HT-29 (cell line): Measurements from ENCODE around the gene KLC3. TPM values are rescaled to one million over a fixed set of nuclear protein-coding genes. Genes with fewer than 3 reads are reported as not detected.

Experiments used
- DNase-seq: peaks from one replicate; pipeline ENCODE4 v3.0.0-alpha.2; 2015; ENCODE audit warnings: low spot score
- total RNA-seq: library from RNA; depleted of rRNA; stranded (reverse); fragments of >200 nt; shearing (Covaris generic); gene quantifications from 2 replicates; pipeline ENCODE4 v1.2.3, GENCODE V29; 2014; rRNA removed

The KLC3 gene
- total RNA-seq, 1 experiment from 2014 or later: 0.64 TPM

DNA sequence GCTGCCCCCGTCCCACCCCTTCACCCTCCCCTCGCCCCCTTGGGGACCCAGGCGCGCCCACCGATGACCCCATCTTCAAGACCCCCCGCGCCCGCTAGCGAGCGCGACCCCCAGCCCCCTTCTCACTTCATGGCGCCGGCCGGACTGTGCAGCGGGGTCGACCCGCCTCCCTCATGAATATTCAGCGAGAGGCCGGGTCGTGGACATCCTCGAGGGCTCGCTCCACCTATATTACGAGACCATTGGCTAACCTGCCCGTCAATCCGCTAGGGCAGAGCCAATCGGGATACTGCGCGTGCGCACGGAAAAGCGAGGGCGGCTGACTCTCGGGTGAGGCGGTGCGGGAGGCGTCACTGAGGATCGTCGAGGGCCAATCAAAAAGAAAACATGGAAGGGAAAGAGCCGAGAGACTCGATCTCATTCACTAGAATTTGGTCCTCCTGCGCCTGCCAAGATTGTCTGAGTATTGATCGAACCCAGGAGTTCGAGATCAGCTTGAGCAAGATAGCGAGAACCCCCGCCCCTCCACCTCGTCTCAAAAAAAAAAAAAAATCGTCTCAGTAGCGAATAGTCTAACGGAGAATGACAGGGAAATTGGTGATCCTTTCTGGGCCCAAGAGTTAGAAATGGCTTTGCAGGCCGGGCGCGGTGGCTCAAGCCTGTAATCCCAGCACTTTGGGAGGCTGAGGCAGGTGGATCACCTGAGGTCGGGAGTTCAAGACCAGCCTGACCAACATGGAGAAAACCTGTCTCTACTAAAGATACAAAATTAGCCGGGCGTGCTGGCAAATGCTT is 30.1 kb downstream of the KLC3 start, which contains the start of gene ERCC2:
TSS of gene ERCC2 (minus strand) at position 164 of the 795 bp plus-strand sequence. CDS start at position 131, 33 bp downstream.
- DNase-seq: peak; percentile 100

DNA sequence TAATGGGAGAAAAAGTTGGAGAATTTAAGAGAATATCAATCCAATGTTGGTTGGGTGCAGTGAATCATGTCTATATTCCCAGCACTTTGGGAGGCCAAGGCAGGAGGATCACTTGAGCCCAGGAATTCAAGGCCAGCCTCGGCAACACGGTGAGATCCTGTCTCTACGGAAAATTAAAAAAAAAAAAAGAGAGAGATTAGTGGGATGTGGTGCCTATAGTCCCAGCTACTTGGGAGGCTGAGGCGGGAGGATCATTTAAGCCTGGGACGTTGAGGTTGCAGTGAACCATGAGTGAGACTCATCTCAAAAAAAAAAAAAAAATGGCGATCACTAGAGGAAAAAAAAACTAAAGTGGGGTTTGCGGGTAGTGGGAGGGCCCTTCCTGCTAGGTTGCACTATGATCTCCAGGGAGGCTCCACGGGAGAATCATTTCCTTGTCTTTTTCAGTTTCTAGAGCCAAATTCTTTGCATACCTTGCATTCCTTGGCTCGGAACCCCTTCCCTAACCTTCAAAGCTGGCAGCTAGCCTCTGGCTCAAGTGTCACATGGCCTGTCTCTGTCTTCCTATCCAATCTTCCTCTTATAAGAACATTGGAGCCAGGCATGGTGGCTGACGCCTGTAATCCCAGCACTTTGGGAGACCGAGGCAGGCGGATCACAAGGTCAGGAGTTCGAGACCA is 35.6 kb downstream of the KLC3 start:
- no peak for DNase-seq

DNA sequence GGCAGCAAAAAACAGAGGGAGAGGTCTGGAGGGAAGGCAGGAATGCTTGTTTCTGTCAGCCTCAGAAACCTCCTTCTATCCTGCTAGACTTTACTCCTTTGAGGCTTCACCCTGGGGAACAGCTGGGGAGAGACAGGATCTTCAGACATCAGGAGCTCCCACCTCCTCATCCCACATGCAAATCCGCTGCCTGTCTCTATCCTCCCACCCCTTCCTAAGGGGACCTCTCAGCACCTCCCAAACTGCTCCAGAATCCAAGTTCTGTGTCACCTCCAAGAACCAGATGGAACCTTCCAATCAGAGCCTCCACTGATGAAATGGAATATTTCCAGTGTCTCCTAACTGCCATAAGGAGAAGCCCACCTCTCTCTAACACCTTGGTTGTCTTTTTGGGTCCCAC is 39.6 kb downstream of the KLC3 start:
- DNase-seq: no peak

DNA sequence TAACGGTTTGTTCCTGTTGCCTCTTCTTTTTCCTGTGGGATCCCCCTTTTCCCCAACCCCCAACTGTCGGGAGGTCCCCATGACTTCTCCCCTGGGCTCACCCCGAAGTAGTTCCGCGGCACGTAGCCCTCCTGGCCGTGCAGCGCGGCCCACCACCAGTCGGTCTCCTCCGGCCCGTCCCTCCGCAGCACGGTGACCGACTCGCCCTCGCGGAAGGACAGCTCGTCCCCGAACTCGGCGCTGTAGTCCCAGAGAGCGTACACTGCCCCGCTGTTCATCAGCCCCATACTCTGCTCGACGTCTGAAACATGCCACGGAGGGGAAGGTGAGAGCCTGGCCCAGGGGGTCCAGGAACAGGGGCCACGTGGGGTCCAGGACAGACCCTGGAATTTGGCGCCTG is 41.9 kb downstream of the KLC3 start:
- DNase-seq: no peak

DNA sequence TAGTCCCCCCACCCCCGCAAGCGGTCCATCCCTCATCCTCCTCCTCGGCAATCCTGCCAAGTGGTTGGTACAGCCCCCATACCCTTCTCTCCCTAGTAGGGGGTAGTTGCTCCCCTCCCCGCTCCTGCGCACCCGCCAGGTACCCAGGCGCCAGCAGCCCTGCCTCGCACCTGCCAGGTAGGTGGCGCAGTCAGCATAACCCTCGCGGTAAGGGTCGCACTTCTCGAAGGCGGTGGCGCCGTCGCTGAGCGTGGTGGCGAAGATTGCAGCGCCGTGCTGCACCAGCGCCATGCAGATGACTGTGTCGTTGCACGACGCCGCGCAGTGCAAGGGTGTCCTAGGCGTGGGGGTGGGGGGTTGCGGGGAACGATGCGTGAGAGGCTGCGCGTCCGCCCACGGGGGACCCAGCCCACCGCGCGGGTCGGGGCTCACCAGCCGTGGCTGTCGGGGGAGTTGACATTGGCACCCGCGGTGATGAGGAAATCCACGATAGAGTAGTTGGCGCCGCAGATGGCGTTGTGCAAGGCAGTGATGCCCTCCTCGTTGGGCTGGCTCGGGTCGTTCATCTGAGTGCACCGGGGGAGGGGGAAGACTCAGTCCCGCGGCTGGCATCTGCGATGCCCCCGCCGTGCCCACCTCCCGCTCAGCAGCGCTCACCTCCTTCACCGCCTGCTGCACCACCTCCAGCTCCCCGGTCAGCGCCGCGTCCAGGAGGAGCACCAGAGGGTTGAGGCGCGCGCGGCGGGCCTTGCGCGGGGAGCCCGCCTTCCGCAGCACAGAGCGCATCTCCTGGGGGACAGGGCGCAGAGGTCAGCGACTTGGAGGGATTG is 45.1 kb downstream of the KLC3 start:
- no peak for DNase-seq

DNA sequence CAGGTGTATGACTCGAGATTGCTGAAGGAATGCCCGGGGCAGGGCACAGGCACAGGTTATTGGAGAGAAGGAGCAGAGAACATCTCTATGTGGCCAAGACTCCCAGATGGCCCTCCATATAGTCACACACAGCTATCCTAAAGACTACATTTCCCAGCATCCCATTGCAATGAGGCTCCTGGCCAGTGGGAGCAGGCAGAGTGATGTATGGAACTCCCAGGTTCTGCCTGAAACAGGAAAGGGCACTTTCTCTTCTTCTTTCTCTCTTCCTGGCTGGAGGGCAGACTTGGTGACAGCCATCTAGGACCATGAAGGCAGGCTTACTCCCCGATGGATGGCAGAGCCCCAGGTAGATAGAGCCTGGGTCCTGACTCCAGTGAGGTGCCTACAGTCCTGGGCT is 50.8 kb downstream of the KLC3 start:
- DNase-seq: peak; percentile 62

DNA sequence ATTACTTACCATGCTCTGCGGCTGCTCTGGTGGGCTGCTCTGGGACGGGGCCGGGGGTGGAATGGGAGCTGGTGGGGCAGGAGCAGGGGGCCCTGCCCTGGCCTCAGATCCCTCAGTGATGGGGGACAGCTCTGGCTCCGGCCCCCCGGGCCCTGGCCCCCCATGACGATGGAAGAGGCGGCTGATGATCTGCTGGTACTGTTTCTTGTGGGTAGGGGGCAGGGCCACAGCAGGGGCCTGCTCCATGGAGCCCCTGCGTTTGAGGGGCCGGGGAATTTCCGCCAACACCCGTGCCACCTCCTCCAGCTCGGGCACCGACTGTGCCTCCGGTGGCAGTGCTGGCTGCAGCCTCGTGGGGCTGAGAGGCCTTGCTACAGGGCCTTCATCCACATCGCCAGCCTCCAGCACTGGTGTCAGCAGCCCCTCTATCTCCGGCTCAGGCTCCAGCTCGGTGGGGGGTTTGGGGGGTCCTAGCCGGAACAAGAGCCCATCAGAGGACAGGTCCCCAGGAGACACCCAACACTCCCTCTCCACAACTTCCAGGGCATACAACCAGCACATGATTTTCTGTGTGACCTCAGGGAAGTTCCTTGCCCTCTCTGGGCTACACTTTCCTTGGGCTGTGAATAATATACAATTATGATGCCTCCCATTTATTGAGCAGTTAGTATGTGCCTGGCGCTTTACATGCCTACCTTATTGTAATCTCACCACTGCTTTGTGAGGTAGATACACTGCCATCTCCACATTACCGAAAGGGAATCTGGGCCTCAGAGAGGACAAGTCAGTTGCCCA is 51.5 kb downstream of the KLC3 start:
- no peak for DNase-seq

DNA sequence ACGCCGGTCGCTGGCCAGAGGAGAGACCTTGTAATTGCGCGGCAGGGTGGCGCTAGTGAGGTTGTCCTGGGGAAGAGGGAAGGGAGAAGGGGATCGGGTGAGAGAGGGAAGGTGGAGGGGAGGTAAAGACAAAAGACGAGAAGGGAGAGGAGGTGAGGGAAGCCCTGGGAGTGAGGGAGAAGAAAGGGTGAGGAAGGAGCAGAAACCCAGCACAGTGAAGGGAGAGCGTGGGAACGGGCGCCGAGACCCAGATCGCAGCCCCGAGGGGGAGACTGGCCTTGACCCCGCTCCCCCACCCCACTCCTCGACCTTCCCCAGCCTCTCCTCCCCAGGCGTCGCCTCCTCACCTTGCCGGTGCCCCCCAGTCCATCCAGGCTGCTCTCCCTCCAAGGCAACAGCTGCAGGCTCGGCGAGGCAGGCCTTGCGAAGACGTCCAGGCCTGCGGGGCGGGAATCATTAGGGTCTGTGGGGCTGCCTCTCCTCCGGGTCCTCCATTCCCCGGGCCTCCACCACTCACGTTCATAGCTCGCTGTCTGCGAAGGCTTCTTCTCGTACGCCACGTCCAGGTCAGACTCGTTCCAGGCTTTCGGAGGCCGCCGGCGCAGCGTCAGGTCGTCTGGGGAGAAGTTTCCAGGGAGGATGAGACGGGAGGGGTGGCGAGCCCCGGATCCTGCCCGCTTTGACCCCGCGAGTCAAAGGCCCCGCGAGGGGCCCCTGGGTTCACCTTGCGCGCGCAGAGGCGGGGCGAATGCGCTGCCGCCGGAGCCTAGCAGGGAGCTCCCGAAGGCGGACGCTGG is 55.5 kb downstream of the KLC3 start:
- no peak for DNase-seq

DNA sequence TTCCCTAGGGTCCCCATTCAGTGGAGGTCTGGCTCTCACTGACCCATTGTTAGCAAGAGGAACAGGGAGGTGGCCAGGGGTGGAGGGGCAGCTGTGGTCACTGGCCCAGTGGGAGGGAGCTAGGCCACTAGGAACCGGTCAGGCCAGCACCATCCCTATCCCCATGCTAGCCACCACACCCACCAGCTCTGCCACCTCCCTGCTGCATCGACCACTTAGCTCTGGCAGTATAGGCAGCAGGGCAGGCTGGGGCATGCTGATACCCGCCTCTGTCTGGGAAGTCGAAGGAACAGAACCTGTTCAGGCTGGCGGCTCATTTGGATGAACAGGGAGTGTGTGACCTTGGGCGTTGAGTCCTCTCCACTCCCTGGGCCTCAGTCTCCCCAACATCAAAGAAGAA is 59.6 kb downstream of the KLC3 start:
- DNase-seq: peak; percentile 23

Other genes starting within 250 kb of the KLC3 start
- gene PPP1R37, start 247.6 kb upstream of the KLC3 start, total RNA-seq: 108 and 128 TPM in 2 replicates
- gene NKPD1, start 179.8 kb upstream of the KLC3 start, total RNA-seq: 1.4 and 6.7 TPM in 2 replicates
- gene TRAPPC6A, start 162.5 kb upstream of the KLC3 start, total RNA-seq: 34.2 and 51.1 TPM in 2 replicates
- gene BLOC1S3, start 162.0 kb upstream of the KLC3 start, total RNA-seq: 13.7 and 21.5 TPM in 2 replicates
- not detected in 2 replicates for gene EXOC3L2, start 95.3 kb upstream of the KLC3 start, total RNA-seq
- 8.3 and 9.5 TPM in 2 replicates for gene MARK4, start 89.5 kb upstream of the KLC3 start, total RNA-seq
- gene CKM, start 17.9 kb upstream of the KLC3 start, total RNA-seq: not detected in 2 replicates
- gene ERCC2, start 29.8 kb downstream of the KLC3 start, total RNA-seq: 40.9 and 49.8 TPM in 2 replicates
- 47.8 and 48.0 TPM in 2 replicates for gene PPP1R13L, start 64.3 kb downstream of the KLC3 start, total RNA-seq
- gene POLR1G, start 65.9 kb downstream of the KLC3 start, total RNA-seq: 51.7 and 68.2 TPM in 2 replicates
- 154 and 159 TPM in 2 replicates for gene ERCC1, start 83.2 kb downstream of the KLC3 start, total RNA-seq
- gene FOSB, start 127.2 kb downstream of the KLC3 start, total RNA-seq: 218 and 253 TPM in 2 replicates
- gene RTN2, start 156.3 kb downstream of the KLC3 start, total RNA-seq: 11.4 and 15.4 TPM in 2 replicates
- 9.8 and 15.3 TPM in 2 replicates for gene PPM1N, start 157.7 kb downstream of the KLC3 start, total RNA-seq
- 443 and 506 TPM in 2 replicates for gene VASP, start 166.7 kb downstream of the KLC3 start, total RNA-seq
- 20.5 and 23.0 TPM in 2 replicates for gene OPA3, start 244.1 kb downstream of the KLC3 start, total RNA-seq